HPDE6-E6E7 (cell line): Measurements from ENCODE around the gene NCAM2.

Experiments
- DNase-seq: peaks from one replicate; pipeline ENCODE4 v3.0.0; 2011; ENCODE audit warnings: missing footprints; ENCODE audit errors: extremely low spot score

Gene NCAM2

DNA sequence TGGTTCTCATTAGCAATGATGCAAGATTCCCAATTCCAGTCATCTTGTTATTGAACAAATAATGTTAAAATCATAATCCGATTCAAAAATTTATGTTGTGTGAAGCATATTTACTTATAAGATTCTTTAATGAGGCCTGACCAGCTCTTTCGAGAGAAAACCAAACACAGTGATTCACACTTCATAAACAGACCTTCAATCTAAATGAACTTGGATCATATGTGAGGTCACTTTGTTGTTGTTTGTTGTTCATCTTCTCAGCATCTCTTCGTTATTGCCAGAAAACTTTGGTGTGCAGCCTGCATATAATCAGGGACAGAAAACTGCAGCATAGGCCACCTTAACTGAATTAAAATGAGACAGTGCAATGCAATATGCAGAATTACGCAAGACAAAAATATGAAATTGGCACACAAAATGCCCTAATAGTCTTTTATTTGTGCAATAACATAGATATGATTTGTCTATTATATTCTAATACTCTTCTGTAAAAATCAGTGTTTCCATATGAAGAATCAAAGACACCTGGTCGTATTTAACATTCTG, 30.1 kb downstream of the NCAM2 start:
- DNase-seq = no peak

DNA sequence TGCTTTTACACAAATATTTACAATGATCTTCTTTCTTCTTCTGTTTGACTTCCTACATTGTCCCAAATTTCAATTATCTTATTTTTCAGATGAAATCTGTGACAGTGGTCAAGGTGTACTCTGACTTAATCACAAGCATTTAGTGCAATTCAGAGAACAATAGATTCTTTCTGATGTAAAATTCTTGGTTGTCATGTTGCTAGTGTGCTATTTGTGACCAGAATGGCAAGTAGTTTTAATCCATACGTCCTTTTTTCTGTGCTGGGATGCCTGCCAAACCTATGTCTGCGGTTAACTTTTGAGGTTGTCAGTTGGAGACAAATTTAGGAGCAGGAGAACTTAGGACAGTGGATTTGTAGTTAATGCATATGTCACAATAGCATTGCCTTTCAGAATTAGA, 31.0 kb downstream of the NCAM2 start:
- no peak for DNase-seq

DNA sequence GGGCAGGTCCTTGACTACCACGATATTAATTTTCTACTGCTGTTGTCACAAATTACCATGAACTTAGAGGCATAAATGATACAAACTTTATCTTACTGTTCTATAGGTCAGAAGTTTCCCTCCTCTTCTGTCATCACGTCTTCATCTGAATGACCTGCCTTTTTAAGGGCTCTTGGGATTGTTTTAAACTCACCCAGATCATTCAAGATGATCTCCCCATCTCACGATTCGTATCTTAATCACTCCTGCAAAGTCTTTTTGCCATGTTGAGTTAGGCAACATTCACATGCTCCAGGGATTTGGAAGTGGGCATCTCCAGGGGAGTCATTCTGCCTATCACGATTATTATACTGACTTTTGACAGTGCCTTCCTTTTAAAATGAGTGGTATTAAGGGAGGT, 32.1 kb downstream of the NCAM2 start:
- DNase-seq = no peak

DNA sequence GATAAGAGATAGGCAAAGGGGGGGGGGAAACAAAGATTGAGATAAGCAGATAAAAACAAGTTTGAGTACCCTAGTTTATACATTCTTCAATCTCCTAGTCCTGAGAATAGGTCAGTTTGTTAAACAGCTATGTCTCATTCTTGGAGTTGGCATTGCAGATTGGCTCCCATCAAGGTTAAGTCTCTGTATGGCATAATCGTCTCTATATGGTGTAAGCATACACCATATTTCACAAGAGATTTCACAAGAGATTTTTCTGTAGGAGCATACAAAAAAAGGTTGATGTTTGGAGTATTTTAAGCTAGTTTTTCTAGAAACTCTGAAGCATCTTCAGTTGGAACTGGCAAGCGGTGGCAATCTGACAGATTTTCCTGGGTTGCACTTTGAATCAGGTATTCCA, 35.8 kb downstream of the NCAM2 start:
- DNase-seq = no peak

DNA sequence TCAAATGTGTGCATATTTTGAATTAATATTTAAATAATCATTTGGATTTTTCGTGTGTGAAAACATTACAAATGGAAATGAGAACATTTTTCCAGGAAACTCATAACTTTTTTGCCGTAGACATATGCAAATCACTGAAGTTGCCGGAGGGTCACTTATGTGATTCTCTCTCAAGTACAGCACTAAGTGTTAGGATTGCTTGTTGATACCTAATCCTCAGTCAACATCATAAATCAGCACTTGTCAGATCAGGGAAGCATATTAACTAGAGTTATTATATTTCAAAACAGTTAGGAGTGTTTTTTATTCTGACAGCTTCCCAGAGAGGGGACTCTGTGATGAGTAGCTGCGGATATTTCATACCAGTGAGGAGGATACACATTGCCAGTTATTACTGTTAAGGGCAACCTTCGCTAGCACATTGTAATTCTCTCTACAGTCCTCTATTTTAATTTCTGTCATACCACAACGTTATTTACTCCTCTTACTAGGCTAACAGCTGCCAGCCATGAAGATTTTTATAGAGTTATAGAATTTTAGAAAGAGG, 41.5 kb downstream of the NCAM2 start:
- DNase-seq = no peak

DNA sequence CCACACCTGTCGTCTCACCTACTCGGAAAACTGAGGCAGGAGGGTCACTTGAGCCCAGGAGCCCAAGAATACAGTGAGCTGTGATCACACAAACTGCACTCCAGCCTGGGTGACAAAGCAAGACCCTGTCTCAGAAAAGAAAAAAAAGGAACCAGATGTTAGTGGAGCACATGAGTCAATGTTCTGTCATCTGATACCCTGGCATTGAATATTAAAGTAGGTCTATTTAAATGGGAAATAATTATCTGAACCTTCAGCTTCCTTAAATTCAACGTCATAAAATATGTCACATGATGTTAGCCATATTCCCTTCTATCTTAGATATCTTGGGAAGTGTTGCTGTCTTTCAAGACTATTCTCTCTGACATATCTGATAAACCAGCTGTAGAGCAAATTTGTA, 47.3 kb downstream of the NCAM2 start:
- DNase-seq = no peak

DNA sequence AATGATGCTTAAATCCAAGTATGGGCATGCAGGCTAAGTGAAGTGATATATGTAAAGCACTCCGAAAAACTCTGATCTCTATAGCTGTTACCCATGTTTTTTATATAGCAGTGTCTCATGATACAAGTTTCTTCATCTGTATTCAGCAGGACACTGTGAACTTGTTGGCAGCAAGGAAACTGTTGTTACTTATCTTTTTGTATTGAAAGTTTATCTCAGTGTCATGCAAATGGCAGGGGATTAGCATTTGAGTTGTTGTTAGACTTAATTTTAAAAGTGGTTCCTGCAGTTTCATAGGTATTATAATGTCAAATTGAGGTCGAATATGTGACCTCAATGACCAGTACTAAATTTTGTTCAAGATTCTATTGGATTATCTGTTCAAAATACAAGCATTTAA, 47.9 kb downstream of the NCAM2 start:
- DNase-seq = no peak

DNA sequence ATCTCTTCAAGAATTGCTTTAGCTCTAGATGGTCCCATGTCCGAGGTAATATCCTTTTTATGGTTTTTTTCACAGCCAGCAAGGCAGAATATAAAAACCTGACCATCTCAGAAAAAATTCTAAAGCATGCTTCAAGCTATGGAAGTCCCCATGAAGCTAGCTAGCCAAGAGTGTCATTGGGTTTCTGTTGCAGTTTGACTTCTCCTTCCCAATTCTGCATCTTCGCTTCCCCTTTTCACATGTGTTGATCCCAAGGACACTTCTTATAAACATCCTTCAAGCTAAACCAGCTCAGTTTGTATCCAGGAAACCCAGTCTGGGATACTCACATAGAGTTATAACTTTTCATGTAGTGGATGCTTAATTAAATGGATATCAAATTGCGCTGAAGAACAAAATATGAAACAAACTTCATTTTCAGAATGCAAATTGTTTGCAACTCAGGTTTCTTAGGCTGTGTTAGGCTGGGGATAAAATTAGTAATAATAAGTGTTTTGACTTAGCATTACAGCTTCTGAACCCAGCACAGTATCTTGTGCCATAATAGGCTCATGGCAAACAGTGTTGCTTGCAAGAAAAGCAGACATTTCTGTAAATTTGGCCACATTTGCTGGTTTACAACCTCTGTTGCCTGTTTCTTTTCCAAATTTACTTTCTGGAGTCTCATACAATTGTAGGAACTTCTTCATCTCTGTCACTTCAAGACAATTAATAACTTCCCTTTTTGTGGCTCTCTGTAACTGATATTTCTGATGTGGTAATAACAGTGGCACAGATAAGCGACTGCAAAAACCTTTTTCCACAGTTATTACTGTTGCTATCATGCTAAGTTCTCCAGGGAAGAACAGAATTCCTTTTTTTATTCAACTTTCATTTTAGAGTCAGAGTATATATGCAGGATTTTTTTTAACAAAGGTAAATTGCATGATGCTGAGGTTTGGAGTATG, 53.2 kb downstream of the NCAM2 start:
- DNase-seq = no peak

DNA sequence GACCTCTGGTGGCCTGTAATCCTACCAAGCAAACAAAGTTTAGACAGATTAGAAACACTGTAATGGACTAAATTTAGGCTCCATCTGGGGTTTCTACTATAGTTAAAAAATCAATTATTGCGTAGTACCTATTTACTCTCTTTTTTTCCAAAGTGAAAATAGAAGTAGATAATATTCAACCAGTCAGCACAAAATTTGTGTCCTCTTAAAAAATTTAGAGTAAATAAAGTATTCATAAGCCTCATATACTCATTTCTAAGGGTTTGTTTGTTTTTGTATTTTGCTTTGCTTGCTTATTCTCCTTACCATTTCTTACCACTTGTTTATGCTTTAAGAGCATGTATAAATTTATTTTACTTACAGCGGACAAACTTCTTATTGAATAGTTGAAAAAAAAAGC, 54.5 kb downstream of the NCAM2 start:
- no peak for DNase-seq

DNA sequence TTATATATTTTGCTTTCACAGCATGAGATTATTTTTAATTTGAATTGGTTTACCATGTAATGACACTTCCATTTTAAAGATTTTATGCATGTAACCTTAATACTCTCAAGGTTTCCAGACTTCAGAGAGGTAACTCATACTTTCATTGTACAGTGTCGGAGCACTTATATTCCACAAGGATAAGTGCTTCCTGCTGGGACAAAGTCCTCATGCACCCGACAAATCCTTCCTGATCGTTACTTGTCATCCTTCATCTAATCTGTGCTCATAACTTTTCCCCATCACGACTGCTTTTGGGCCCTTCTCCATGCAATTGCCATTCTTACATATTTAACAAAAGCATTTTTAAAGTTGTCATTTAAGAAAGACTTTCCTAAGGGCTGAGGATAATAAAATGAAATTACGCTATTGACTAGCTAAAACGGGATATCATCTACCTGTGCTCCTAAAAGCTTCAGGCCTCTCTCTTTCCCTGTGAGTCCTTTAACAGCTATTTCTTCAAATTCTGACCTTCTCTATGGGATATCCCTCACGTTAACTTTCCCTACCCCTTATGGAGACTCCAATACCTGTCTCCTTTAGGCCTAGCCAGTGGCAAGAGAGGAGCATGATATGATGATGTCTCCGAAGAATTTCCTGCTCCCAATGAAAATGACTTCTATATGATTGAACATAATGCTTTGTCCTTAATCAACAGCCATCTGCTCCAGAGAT, 59.3 kb downstream of the NCAM2 start:
- no peak for DNase-seq

DNA sequence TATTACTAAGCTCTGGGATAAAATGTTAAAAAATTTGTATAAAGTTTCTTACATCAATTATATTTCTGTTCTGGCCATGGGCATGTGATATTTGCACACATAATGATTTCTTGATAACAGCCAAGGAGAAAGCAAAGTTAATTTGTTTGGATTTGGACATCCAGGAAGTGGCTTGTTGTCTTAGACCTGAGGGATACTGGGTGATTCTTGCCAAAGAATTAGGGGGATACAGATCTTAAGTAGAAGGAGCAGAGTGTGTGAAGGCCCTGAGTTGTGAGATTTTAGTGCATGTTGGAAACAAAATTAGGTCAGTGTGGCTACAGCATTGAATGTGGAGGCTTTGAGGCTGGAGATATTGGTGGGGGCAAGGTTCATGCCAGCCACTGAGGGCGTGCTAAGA, 65.6 kb downstream of the NCAM2 start:
- DNase-seq = no peak

DNA sequence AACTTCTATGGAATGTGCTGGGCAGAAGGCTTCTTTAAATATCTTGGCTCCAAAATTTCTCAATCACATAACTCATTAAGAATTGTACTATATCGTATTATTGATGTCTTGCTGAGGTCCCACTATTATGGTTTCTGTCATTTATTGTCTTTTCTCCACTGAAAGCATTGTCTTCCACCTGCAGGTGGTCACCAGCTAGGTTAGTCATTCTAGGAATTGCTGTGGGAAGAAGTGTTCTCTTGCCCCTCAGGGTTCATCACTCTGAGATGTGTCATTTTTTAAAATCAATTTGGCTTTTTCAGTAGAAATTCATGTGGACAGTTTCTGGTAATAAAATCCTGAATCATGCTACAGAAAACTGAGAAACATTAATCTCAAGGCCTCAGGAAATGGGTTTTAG, 66.1 kb downstream of the NCAM2 start:
- no peak for DNase-seq

DNA sequence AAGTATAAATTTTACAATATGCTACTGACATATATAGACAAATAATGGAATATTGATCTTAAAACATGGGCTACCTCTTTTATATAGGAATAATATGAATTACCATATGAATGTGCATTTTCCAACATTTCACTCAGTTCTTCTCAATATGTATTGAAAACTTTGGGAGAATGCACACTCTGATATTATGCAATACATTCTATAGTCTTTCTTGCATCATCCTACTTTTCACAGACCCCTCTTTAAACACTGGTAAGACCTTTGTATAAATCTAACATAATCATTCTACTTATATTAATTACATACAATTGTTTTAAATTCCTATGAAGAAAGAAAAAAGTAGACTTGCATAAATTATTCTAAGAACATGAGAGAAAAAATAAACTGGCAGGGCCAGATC, 69.2 kb downstream of the NCAM2 start:
- no peak for DNase-seq

DNA sequence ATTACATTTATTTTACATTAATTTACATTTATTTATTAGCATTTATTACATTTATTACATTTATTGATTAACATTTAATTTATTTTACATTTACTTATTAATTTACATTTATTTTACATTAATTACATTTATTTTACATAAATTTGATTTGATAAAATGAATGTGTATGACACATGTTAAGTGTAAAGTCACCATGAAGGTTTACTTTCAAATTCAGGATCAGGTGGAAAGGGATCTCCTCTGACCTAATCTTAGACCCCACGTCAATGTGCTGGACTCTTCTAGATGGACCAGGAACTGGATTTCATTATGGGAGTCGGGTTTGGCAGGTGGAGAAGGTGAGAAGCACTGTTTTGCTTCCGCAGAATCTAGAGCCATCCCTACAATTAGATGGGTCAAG, 76.1 kb downstream of the NCAM2 start:
- no peak for DNase-seq

DNA sequence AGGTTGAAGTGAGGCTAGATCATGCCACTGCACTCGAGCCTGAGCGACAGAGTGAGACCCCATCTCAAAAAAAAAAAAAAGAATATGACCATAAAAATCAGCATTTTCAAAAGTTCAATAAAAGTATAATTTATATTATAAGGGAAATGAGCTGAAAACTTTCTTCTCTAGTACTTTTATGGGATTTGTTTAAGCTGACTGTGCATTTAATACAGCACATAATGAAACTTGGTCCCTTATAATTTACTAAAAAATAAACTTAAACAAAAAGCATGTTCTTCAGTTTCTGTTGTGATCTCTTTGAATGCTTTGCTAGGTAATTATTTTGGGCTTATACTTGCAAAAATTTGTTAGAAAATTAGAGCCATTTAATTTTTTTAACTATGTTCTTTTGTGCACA, 77.8 kb downstream of the NCAM2 start:
- no peak for DNase-seq

DNA sequence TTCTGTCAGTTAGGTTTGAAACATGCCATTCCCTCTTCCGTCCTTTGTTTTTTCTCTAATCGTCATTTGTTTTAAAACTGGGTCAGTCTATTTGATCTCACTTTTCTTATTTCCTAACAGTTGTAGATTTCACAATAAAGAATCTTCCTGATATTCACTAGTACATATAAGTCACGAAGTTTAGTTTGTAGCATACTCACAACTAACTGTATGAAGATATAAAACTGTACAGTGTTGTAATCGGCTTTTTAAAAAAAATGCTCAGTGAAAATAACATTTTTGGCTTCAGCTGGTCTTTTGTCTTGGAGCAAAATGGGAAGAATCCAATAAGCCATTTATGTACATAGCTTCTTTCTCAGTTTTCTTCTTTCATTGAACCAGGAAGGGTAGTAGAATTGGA, 78.3 kb downstream of the NCAM2 start:
- DNase-seq = no peak

DNA sequence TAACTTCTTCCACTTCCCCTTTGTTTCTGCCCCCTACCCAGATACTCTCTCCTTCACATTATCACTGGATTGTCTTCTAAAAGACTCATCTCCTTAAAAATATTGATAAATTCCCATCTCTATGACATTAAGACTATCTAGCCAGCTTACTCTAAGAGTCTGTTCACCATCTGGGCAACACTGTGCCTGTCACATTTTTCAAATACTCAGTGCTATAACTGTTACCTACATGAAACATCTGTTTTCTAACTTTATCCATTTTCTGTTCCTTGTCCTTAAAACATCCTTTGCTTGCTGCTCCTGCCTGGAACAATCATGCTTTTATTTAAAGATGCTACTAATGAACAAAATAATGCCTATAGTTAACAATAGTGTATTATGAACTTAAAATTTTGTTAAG, 81.4 kb downstream of the NCAM2 start:
- no peak for DNase-seq

DNA sequence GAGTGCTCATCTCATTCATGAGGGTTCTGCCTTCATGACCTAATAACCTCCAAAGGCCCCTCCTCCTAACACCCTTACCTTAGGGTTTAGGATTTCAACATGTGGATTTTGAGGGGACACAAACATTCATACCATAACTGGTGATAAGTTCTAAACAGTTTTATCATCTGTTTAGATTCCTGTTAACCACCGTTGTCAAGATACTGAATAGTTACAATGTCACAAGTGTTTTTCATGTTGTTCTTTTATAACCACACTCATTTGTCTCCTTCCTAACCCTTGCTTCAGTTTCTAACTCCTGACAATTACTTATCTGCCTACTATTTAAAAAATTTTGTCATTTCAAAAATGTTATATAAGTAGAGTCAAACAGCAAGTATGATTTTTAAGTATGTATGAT, 86.0 kb downstream of the NCAM2 start:
- DNase-seq = no peak

DNA sequence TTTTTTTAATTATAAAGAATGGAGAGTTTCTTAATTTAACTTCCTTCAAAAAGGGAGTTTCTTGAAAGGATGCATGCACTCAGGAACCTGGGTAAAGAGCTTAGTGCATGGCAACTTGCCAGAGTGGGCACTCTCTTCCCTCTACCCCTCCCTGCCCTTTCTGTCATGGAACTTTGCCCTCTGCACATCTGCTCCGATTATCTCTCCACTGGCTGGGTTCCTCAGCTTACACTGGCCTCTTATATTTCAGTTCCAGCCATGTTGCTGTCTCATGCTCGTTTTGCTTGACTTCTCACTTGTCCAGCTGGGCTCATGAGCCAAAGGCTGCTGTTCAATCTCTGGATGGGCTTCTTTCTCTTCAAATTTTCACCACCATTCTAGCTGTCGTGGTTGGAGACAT, 87.0 kb downstream of the NCAM2 start:
- DNase-seq = no peak

DNA sequence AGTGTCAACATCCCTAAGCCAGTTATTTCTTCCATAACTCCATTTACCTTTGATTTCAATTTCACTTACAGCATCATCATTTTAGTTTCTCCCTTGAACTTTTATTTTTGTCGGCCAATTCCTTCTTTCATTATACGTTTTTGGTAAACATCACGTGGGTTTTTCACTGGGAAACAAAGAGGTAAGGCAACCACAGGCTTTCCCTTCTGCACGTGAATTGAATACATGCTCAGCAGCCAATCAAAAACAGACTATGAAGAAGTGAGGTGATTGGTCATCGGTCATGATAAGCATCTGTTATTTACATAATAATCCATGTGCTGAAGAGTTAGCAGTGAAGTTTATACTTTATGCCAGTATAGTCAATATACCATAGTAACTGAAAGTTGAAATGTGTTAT, 98.7 kb downstream of the NCAM2 start:
- no peak for DNase-seq

DNA sequence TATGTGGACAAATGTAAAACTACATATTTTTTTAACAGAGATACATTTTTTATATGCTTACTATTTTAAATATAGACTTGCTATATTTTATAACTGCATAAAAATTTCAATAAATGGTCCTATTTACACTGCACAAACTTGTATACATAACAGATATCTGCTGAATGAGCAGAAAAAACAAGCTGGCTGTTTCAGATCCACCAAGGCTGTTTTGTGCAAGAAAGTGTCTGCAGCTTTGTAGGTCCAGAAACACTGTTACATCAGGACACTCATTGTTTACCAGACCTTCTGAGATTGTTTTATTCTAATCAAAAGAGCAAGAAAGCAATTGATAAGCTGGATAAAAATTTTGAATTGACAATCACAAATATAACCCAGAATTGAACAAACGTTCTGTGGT, 99.3 kb downstream of the NCAM2 start:
- DNase-seq = no peak

DNA sequence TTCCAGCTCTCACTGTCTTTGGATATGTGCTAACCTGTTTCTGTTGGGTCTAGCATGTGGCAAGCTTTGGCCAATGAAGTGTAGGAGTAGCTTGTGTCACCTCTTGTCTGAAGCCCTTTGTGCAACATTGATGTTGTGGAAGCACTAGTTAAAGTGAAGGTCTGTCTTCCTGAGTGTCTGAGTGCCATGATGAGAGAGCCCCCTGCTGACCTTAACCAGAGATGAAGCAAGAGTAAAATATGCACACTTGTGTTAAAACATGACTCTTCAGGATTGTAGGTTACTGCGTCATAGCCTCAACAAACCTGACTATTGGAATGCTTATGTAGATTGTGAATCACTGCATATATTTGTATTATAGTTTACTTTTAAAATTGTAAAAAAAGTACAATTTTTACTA, 103.7 kb downstream of the NCAM2 start:
- DNase-seq = no peak

DNA sequence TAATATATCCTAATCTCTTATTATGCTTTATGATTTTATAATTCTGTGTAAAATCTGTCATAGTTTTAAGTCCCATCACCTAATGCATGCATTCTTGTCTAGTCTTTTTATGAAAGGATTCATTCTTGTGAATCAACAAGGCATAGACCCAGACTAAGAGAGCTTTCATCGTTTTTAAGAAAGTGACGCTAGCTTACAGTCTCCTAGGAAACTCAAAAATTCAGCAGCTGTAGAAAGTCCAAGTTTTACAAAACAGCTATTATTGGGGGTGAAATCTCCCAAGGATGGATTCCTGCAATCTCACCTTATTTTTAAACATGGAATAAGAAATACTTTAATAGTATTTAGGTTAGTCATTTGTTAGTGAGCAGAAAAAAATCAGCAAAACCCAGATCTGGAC, 104.7 kb downstream of the NCAM2 start:
- no peak for DNase-seq
